ENCODE results near the gene OBP2B. TPM values are rescaled to one million over a fixed set of nuclear protein-coding genes. Genes with fewer than 3 reads are reported as not detected.

Gene OBP2B
- total and polyA plus RNA-seq, 2 experiments from 2014 or later, result not detected

- no peaks in the 10 kb centered on the region for H3K36me3 ChIP-seq (ENCODE audit: low read depth)
- no peaks in the 10 kb centered on the region for H3K9me2 ChIP-seq (ENCODE audit: insufficient read depth)
- no peak overlapping the region for H3K27ac ChIP-seq
- H3F3A ChIP-seq (ENCODE audit: insufficient read depth), result no peaks in the 10 kb centered on the region
- H3K9ac ChIP-seq, result no peak overlapping the region
- no peaks in the 10 kb centered on the region for H3K79me2 ChIP-seq (ENCODE audit: insufficient read depth)
- H3K4me1 ChIP-seq (ENCODE audit: insufficient read depth), result no peaks in the 10 kb centered on the region
- in situ Hi-C loops (cut with MboI), result no loop called here
- no peak overlapping the region for H3K4me3 ChIP-seq
- no peak overlapping the region for H3K4me2 ChIP-seq (ENCODE audit: unreplicated experiment)
- DNase-seq, result no peak
- no peak overlapping the region for H2AFZ ChIP-seq
- H3K9me3 ChIP-seq (ENCODE audit: low read depth), result no peaks in the 10 kb centered on the region
- no peaks in the 10 kb centered on the region for H3K27me3 ChIP-seq (replicated peaks; ENCODE audit: insufficient read depth)
- WGBS, 2 experiments (ENCODE audit: low coverage in 1 of 2, low lambda C conversion rate in 2 of 2, missing lambda C conversion rate in 2 of 2), result 96 to 97% methylated on average over 3 of the region's 3 CpGs
- no peaks in the 10 kb centered on the region for H4K20me1 ChIP-seq (ENCODE audit: insufficient read depth)
- TF ChIP-seq EZH2phosphoT487 (IDR thresholded peaks at IDR 0.05; ENCODE audit: insufficient read depth, low read depth) (no peak), EZH2 (IDR thresholded peaks at IDR 0.05; ENCODE audit: insufficient read depth, poor library complexity, severe bottlenecking) (no peak)
These were observed 50.4 kb downstream of the OBP2B start for GRCh38 chr9:133158695-133159094.

Other genes starting within 250 kb of the OBP2B start
- gene GFI1B, start 230.6 kb downstream of the OBP2B start, total RNA-seq (2014; rRNA removed; shearing (Covaris generic)), result not detected in 2 replicates
- not detected in 2 replicates for gene GFI1B, start 230.6 kb downstream of the OBP2B start, polyA plus RNA-seq (2016; fragmentation: Nextera tagmentation; extraction: Ambion mirVana)
- gene GTF3C5, start 178.3 kb downstream of the OBP2B start, total RNA-seq (2014; rRNA removed; shearing (Covaris generic)), result 33.6 and 40.1 TPM in 2 replicates
- 33.5 and 34.4 TPM in 2 replicates for gene GTF3C5, start 178.3 kb downstream of the OBP2B start, polyA plus RNA-seq (2016; fragmentation: Nextera tagmentation; extraction: Ambion mirVana)
- 0.22 TPM in 1 of 2 replicates, not detected in the other for gene CEL, start 147.3 kb downstream of the OBP2B start, total RNA-seq (2014; rRNA removed; shearing (Covaris generic))
- gene CEL, start 147.3 kb downstream of the OBP2B start, polyA plus RNA-seq (2016; fragmentation: Nextera tagmentation; extraction: Ambion mirVana), result 0.13 TPM in 1 of 2 replicates, not detected in the other
- 21.7 and 51.7 TPM in 2 replicates for gene RALGDS, start 88.0 kb downstream of the OBP2B start, total RNA-seq (2014; rRNA removed; shearing (Covaris generic))
- 8.5 and 8.9 TPM in 2 replicates for gene RALGDS, start 88.0 kb downstream of the OBP2B start, polyA plus RNA-seq (2016; fragmentation: Nextera tagmentation; extraction: Ambion mirVana)
- 2.7 and 3.1 TPM in 2 replicates for gene GBGT1, start 45.3 kb downstream of the OBP2B start, total RNA-seq (2014; rRNA removed; shearing (Covaris generic))
- gene GBGT1, start 45.3 kb downstream of the OBP2B start, polyA plus RNA-seq (2016; fragmentation: Nextera tagmentation; extraction: Ambion mirVana), result 0.95 and 1.3 TPM in 2 replicates
- gene ABO, start 66.0 kb upstream of the OBP2B start, total RNA-seq (2014; rRNA removed; shearing (Covaris generic)), result not detected in 2 replicates
- not detected in 2 replicates for gene ABO, start 66.0 kb upstream of the OBP2B start, polyA plus RNA-seq (2016; fragmentation: Nextera tagmentation; extraction: Ambion mirVana)
- gene SURF6, start 126.9 kb upstream of the OBP2B start, total RNA-seq (2014; rRNA removed; shearing (Covaris generic)), result 10.8 and 18.2 TPM in 2 replicates
- gene SURF6, start 126.9 kb upstream of the OBP2B start, polyA plus RNA-seq (2016; fragmentation: Nextera tagmentation; extraction: Ambion mirVana), result 13.4 and 14.8 TPM in 2 replicates
- 24.4 and 28.6 TPM in 2 replicates for gene MED22, start 138.9 kb upstream of the OBP2B start, total RNA-seq (2014; rRNA removed; shearing (Covaris generic))
- 14.1 and 14.5 TPM in 2 replicates for gene MED22, start 138.9 kb upstream of the OBP2B start, polyA plus RNA-seq (2016; fragmentation: Nextera tagmentation; extraction: Ambion mirVana)
- 1,262 and 1,382 TPM in 2 replicates for gene RPL7A, start 139.0 kb upstream of the OBP2B start, total RNA-seq (2014; rRNA removed; shearing (Covaris generic))
- gene RPL7A, start 139.0 kb upstream of the OBP2B start, polyA plus RNA-seq (2016; fragmentation: Nextera tagmentation; extraction: Ambion mirVana), result 437 and 458 TPM in 2 replicates
- gene SURF1, start 147.2 kb upstream of the OBP2B start, total RNA-seq (2014; rRNA removed; shearing (Covaris generic)), result 27.7 and 29.1 TPM in 2 replicates
- gene SURF1, start 147.2 kb upstream of the OBP2B start, polyA plus RNA-seq (2016; fragmentation: Nextera tagmentation; extraction: Ambion mirVana), result 57.4 and 62.9 TPM in 2 replicates
- 6.3 and 14.8 TPM in 2 replicates for gene SURF2, start 147.3 kb upstream of the OBP2B start, total RNA-seq (2014; rRNA removed; shearing (Covaris generic))
- 23.4 and 24.4 TPM in 2 replicates for gene SURF2, start 147.3 kb upstream of the OBP2B start, polyA plus RNA-seq (2016; fragmentation: Nextera tagmentation; extraction: Ambion mirVana)
- 638 and 670 TPM in 2 replicates for gene SURF4, start 166.8 kb upstream of the OBP2B start, total RNA-seq (2014; rRNA removed; shearing (Covaris generic))
- gene SURF4, start 166.8 kb upstream of the OBP2B start, polyA plus RNA-seq (2016; fragmentation: Nextera tagmentation; extraction: Ambion mirVana), result 406 and 420 TPM in 2 replicates
- gene STKLD1, start 167.1 kb upstream of the OBP2B start, total RNA-seq (2014; rRNA removed; shearing (Covaris generic)), result 0.32 and 3.4 TPM in 2 replicates
- 0.38 and 1.5 TPM in 2 replicates for gene STKLD1, start 167.1 kb upstream of the OBP2B start, polyA plus RNA-seq (2016; fragmentation: Nextera tagmentation; extraction: Ambion mirVana)
- 17.3 and 26.9 TPM in 2 replicates for gene REXO4, start 208.8 kb upstream of the OBP2B start, total RNA-seq (2014; rRNA removed; shearing (Covaris generic))
- gene REXO4, start 208.8 kb upstream of the OBP2B start, polyA plus RNA-seq (2016; fragmentation: Nextera tagmentation; extraction: Ambion mirVana), result 17.5 and 22.1 TPM in 2 replicates
- 2.1 and 2.2 TPM in 2 replicates for gene ADAMTS13, start 213.1 kb upstream of the OBP2B start, total RNA-seq (2014; rRNA removed; shearing (Covaris generic))
- gene ADAMTS13, start 213.1 kb upstream of the OBP2B start, polyA plus RNA-seq (2016; fragmentation: Nextera tagmentation; extraction: Ambion mirVana), result 0.86 and 1.4 TPM in 2 replicates

Measured in GM23248 (cell line).